ENCODE results near the gene NUDT15. TPM values are rescaled to one million over a fixed set of nuclear protein-coding genes. Genes with fewer than 3 reads are reported as not detected.
A peak's percentile ranks its signal among the peaks of the same experiment; 100 is the strongest.

Gene NUDT15
- total and polyA plus RNA-seq, 4 donors, result 8.6 to 15.4 (median 10.9) TPM

- H3K27me3 ChIP-seq (ENCODE audit: control insufficient read depth in 3 of 3, insufficient read depth in 3 of 3, low read length in 2 of 3), result no peaks in the 10 kb centered on the region
- DNase-seq, result no peak
- no peak overlapping the region for H3K9ac ChIP-seq (ENCODE audit: insufficient read depth in 1 of 2, low read length in 2 of 2)
- ATAC-seq (ENCODE audit: insufficient read depth, low FRiP score), result no peak
- TF ChIP-seq CTCF (IDR thresholded peaks at IDR 0.05; ENCODE audit: control extremely low read depth, extremely low read depth), result no peak
- H3K4me3 ChIP-seq, result no peak overlapping the region
- WGBS, 2 donors, result 86 to 96% methylated on average over 2 of the region's 2 CpGs
- H3K4me1 ChIP-seq (ENCODE audit: control insufficient read depth in 5 of 5, insufficient read depth in 5 of 5, low read length in 5 of 5), result peaks cover 0 to 4% (median 0%) of the 10 kb centered on the region in 5 donors
- H3K9me3 ChIP-seq (ENCODE audit: control insufficient read depth in 4 of 4, insufficient read depth in 3 of 4, low read length in 3 of 4), result peaks cover 0 to 33% (median 13%) of the 10 kb centered on the region in 4 donors
- H3K27ac ChIP-seq (ENCODE audit: low read depth in 1 of 2, low read length in 1 of 2), result no peak overlapping the region
- H3K36me3 ChIP-seq (ENCODE audit: control insufficient read depth in 4 of 4, insufficient read depth in 4 of 4, low read length in 4 of 4), result peaks cover 25 to 72% (median 56%) of the 10 kb centered on the region in 4 donors
Observed at GRCh38 chr13:48074006-48074405, 36.5 kb downstream of the NUDT15 start.

- TF ChIP-seq CTCF (IDR thresholded peaks at IDR 0.05; ENCODE audit: control extremely low read depth, extremely low read depth), result no peak
- Histone ChIP-seq H3K9me3 (ENCODE audit: control insufficient read depth in 4 of 4, insufficient read depth in 3 of 4, low read length in 3 of 4) (peaks cover 0 to 5% (median 1%) of the 10 kb centered on the region in 4 donors), H3K27me3 (ENCODE audit: control insufficient read depth in 3 of 3, insufficient read depth in 3 of 3, low read length in 2 of 3) (no peaks in the 10 kb centered on the region), H3K27ac (ENCODE audit: low read depth in 1 of 2, low read length in 1 of 2) (no peak overlapping the region), H3K4me3 (no peak overlapping the region), H3K4me1 (ENCODE audit: control insufficient read depth in 5 of 5, insufficient read depth in 5 of 5, low read length in 5 of 5) (peaks cover 0 to 4% (median 0%) of the 10 kb centered on the region in 5 donors), H3K36me3 (ENCODE audit: control insufficient read depth in 4 of 4, insufficient read depth in 4 of 4, low read length in 4 of 4) (peaks cover 20 to 67% (median 57%) of the 10 kb centered on the region in 4 donors), H3K9ac (ENCODE audit: insufficient read depth in 1 of 2, low read length in 2 of 2) (no peak overlapping the region)
- ATAC-seq (ENCODE audit: insufficient read depth, low FRiP score), result no peak
- DNase-seq, result peak in 1 of 3 donors; percentile 7
- WGBS, 2 donors, result 47 to 50% methylated on average over 2 of the region's 2 CpGs
Observed at GRCh38 chr13:48078251-48078656, 40.7 kb downstream of the NUDT15 start.

GRCh38 chr13:48081739-48082138 lies 44.2 kb downstream of the NUDT15 start:
- no peak overlapping the region for H3K27ac ChIP-seq (ENCODE audit: low read depth in 1 of 2, low read length in 1 of 2)
- no peak for TF ChIP-seq CTCF (IDR thresholded peaks at IDR 0.05; ENCODE audit: control extremely low read depth, extremely low read depth)
- no peak overlapping the region for H3K4me3 ChIP-seq
- ATAC-seq (ENCODE audit: insufficient read depth, low FRiP score), result no peak
- H3K27me3 ChIP-seq (ENCODE audit: control insufficient read depth in 3 of 3, insufficient read depth in 3 of 3, low read length in 2 of 3), result no peaks in the 10 kb centered on the region
- DNase-seq, result no peak
- peaks cover 0 to 2% (median 0%) of the 10 kb centered on the region in 5 donors for H3K4me1 ChIP-seq (ENCODE audit: control insufficient read depth in 5 of 5, insufficient read depth in 5 of 5, low read length in 5 of 5)
- 85 to 95% methylated on average over 4 of the region's 4 CpGs for WGBS, 2 donors
- H3K9me3 ChIP-seq (ENCODE audit: control insufficient read depth in 4 of 4, insufficient read depth in 3 of 4, low read length in 3 of 4), result peaks cover 0 to 2% (median 0%) of the 10 kb centered on the region in 4 donors
- peaks cover 17 to 56% (median 38%) of the 10 kb centered on the region in 4 donors for H3K36me3 ChIP-seq (ENCODE audit: control insufficient read depth in 4 of 4, insufficient read depth in 4 of 4, low read length in 4 of 4)
- H3K9ac ChIP-seq (ENCODE audit: insufficient read depth in 1 of 2, low read length in 2 of 2), result no peak overlapping the region

- no peak for TF ChIP-seq CTCF (IDR thresholded peaks at IDR 0.05; ENCODE audit: control extremely low read depth, extremely low read depth)
- H3K9me3 ChIP-seq (ENCODE audit: control insufficient read depth in 4 of 4, insufficient read depth in 3 of 4, low read length in 3 of 4), result no peaks in the 10 kb centered on the region
Observed at GRCh38 chr13:48086272-48086671, 48.7 kb downstream of the NUDT15 start.

More at GRCh38 chr13:48086272-48086671, 48.7 kb downstream of the NUDT15 start:
- 77 to 87% methylated on average over 2 of the region's 2 CpGs for WGBS, 2 donors
- H3K9ac ChIP-seq (ENCODE audit: insufficient read depth in 1 of 2, low read length in 2 of 2), result no peak overlapping the region
- ATAC-seq (ENCODE audit: insufficient read depth, low FRiP score) (no peak), DNase-seq (no peak)
- peaks cover 6 to 25% (median 13%) of the 10 kb centered on the region in 4 donors for H3K36me3 ChIP-seq (ENCODE audit: control insufficient read depth in 4 of 4, insufficient read depth in 4 of 4, low read length in 4 of 4)
- H3K4me1 ChIP-seq (ENCODE audit: control insufficient read depth in 5 of 5, insufficient read depth in 5 of 5, low read length in 5 of 5), result peaks cover 0 to 4% (median 0%) of the 10 kb centered on the region in 5 donors
- no peaks in the 10 kb centered on the region for H3K27me3 ChIP-seq (ENCODE audit: control insufficient read depth in 3 of 3, insufficient read depth in 3 of 3, low read length in 2 of 3)
- no peak overlapping the region for H3K27ac ChIP-seq (ENCODE audit: low read depth in 1 of 2, low read length in 1 of 2)
- H3K4me3 ChIP-seq, result no peak overlapping the region
